K562 (cell line): ENCODE results near the gene ADAMTSL3. TPM values are rescaled to one million over a fixed set of nuclear protein-coding genes. Genes with fewer than 3 reads are reported as not detected.

ENCODE experiments used
- C11orf30 ChIP-seq: fragments of 450-650 bp; IDR thresholded peaks from 2 replicates; pipeline ENCODE4 v1.6.1; 2016; ENCODE audit warnings: low read depth, mild to moderate bottlenecking
- CBX8 ChIP-seq: fragments of 200-600 bp; sonication (generic); IDR thresholded peaks from 2 replicates; pipeline ENCODE4 v1.6.1; 2012; ENCODE audit warnings: borderline replicate concordance, mixed run types, low read depth, mild to moderate bottlenecking, moderate library complexity, mixed read lengths, low read length, control low read depth, inconsistent platforms; ENCODE audit not compliant: poor library complexity, severe bottlenecking; ENCODE audit errors: extremely low read depth
- HNRNPL ChIP-seq: fragments of 200-400 bp; formaldehyde crosslinking; IDR thresholded peaks from 2 replicates; pipeline ENCODE4 v1.6.1; 2017; ENCODE audit warnings: low read depth, mild to moderate bottlenecking, low read length
- MAFF ChIP-seq: IDR thresholded peaks from 2 replicates; pipeline ENCODE4 v1.6.1; 2012; ENCODE audit warnings: low read length, improper control_type of control experiment
- TAF1 ChIP-seq: IDR thresholded peaks from 2 replicates; pipeline ENCODE4 v1.6.1; 2011; ENCODE audit warnings: mild to moderate bottlenecking, low read length, moderate library complexity; ENCODE audit not compliant: insufficient read depth, control insufficient read depth, severe bottlenecking; ENCODE audit errors: extremely low read depth
- ZBTB7A ChIP-seq: IDR thresholded peaks from 2 replicates; pipeline ENCODE4 v1.6.1; 2011; ENCODE audit warnings: low read depth, mild to moderate bottlenecking, low read length, moderate library complexity, borderline replicate concordance; ENCODE audit not compliant: control insufficient read depth
- polyA plus RNA-seq, 8 experiments: library from polyadenylated mRNA; depleted of rRNA in 4 of 8; stranded (reverse) in 5 of 8; unstranded in 3 of 8; fragments of >200 nt; fragmentation: Nextera tagmentation in 2 of 8; fragmentation: Illumina TruSeq in 1 of 8; extraction: Ambion mirVana in 2 of 8; extraction: Trizol in 1 of 8; gene quantifications; 2 replicates each; pipeline versions ENCODE4 v1.2.1 to v1.2.3, GENCODE V29; 2011 to 2014; ENCODE audit warnings: inconsistent platforms in 1 of 8, missing spikeins in 1 of 8
- total RNA-seq, 7 experiments: library from RNA; depleted of rRNA in 6 of 7; stranded (reverse); fragments of >200 nt in 6 of 7; fragmentation: Illumina TruSeq in 2 of 7; extraction: Trizol in 2 of 7; gene quantifications; 2 replicates each; pipeline versions ENCODE4 v1.2.1 to v1.2.3, GENCODE V29; 2011 to 2021; ENCODE audit warnings: low replicate concordance in 1 of 7
- TF ChIP-seq, protein P1 (sequence below): IDR thresholded peaks from 2 replicates; pipeline ENCODE4 v1.6.1; 2014; ENCODE audit warnings: antibody characterized with exemption
- TF ChIP-seq, protein P2 (sequence below), 2 experiments: fragments of 250-450 bp in 1 of 2; fragments of 450-650 bp in 1 of 2; sonication (Bioruptor Pico) in 1 of 2; IDR thresholded peaks; 2 replicates each; pipeline versions ENCODE4 v1.6.1 to v1.8.0; 2016 to 2021; ENCODE audit warnings: mild to moderate bottlenecking in 2 of 2, moderate library complexity in 2 of 2, missing compliant biosample characterization in 1 of 2, missing genetic modification characterization in 1 of 2

ADAMTSL3 gene
- total and polyA plus RNA-seq, 9 of the 15 experiments (the other 6 are each of a cell fraction or from before 2014, with no cell fraction given) = 0.01 to 0.18 (median 0.07) TPM; not detected in 3

DNA sequence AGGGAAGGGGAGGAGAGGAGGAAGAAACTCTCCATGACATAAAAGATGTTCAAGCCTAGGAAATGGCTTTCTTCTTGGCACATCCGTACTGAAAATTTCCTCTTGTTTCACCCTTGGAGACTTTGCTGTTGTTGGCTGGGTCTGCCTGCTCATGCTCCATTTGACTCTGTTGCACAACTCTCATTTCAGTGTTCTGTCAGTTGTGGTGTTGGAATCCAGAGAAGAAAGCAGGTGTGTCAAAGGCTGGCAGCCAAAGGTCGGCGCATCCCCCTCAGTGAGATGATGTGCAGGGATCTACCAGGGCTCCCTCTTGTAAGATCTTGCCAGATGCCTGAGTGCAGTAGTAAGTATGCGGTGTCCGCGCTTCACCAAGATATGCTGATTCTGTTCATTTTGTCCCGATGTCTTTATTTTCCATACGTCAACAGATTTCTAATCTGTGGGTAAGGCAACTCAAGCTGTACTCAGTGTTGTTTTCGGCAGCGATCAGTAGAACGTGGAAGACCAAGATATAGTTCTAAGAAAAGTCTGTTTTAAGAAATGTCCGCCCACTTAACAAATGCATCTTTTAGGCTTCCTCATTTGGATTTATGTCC, 316.5 kb downstream of the ADAMTSL3 start (continued):
- TF ChIP-seq, protein P1, sequence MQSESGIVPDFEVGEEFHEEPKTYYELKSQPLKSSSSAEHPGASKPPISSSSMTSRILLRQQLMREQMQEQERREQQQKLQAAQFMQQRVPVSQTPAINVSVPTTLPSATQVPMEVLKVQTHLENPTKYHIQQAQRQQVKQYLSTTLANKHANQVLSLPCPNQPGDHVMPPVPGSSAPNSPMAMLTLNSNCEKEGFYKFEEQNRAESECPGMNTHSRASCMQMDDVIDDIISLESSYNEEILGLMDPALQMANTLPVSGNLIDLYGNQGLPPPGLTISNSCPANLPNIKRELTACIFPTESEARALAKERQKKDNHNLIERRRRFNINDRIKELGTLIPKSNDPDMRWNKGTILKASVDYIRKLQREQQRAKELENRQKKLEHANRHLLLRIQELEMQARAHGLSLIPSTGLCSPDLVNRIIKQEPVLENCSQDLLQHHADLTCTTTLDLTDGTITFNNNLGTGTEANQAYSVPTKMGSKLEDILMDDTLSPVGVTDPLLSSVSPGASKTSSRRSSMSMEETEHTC = no peak
- TF ChIP-seq, protein P2, sequence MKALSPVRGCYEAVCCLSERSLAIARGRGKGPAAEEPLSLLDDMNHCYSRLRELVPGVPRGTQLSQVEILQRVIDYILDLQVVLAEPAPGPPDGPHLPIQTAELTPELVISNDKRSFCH (CRISPR knock-in tag; IDR thresholded peaks at IDR 0.05) = no peak
- TF ChIP-seq, protein P2 (tag; IDR thresholded peaks at IDR 0.05) = no peak
- TF ChIP-seq C11orf30 (0 out of 2 replicates have a peak, but pooled peaks have one; percentile 9), CBX8 (no peak), ZBTB7A (no peak), MAFF (0 out of 2 replicates have a peak, but pooled peaks have one; percentile 10), TAF1 (no peak), HNRNPL (no peak)
